Neural progenitor cell (in vitro differentiated cells): ENCODE measurements around the gene OMP.

Experiments
- EZH2 ChIP-seq: fragments of 200-600 bp; sonication (generic); IDR thresholded peaks from 2 replicates; pipeline ENCODE4 v1.6.1; 2017; ENCODE audit warnings: antibody characterized with exemption, mild to moderate bottlenecking, moderate library complexity
- EZH2phosphoT487 ChIP-seq: fragments of 200-600 bp; sonication (generic); IDR thresholded peaks from 2 replicates; pipeline ENCODE4 v1.6.1; 2017; ENCODE audit warnings: antibody characterized with exemption
- TF ChIP-seq, protein P1 (sequence below): fragments of 200-600 bp; sonication (generic); IDR thresholded peaks from 2 replicates; pipeline ENCODE4 v1.5.1; 2017; ENCODE audit warnings: antibody characterized with exemption, mild to moderate bottlenecking

DNA sequence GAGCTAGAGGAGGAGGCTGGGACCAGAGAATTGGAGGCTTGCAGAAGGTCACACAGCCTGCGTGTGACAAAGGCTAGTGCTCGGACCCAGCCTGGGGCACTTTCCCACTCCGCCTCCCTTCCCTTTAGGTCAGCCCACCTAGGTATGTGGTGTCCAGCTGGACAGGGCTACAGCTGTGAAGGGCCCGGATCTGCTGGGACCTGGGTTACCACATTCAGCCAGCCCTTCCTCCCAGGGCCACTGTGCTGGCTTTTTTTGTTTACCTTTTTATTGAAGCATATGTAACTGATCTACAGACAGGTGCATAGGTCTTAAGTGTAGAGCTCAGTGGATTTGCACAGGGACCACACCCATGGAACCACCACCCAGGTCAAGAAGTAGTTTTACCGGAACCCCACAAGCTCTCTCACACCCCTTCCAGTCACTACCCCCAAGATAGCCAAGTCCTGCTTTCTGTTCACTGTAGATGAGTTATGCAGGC, 27.2 kb upstream of the OMP start:
- TF ChIP-seq, protein P1, sequence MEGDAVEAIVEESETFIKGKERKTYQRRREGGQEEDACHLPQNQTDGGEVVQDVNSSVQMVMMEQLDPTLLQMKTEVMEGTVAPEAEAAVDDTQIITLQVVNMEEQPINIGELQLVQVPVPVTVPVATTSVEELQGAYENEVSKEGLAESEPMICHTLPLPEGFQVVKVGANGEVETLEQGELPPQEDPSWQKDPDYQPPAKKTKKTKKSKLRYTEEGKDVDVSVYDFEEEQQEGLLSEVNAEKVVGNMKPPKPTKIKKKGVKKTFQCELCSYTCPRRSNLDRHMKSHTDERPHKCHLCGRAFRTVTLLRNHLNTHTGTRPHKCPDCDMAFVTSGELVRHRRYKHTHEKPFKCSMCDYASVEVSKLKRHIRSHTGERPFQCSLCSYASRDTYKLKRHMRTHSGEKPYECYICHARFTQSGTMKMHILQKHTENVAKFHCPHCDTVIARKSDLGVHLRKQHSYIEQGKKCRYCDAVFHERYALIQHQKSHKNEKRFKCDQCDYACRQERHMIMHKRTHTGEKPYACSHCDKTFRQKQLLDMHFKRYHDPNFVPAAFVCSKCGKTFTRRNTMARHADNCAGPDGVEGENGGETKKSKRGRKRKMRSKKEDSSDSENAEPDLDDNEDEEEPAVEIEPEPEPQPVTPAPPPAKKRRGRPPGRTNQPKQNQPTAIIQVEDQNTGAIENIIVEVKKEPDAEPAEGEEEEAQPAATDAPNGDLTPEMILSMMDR, result no peak
- TF ChIP-seq EZH2 (no peak), EZH2phosphoT487 (no peak)
